Stimulated activated CD4-positive, alpha-beta T cell treated with anti-CD3 and anti-CD28 coated beads, TNF-alpha, amount 100 ng/mL, for 24 hours (primary cell): Measurements from ENCODE around the gene UGT1A6.
"Not testable (repeated sequence)": the region's sequence is repeated elsewhere in the genome, so short reads cannot be mapped to it uniquely, and the experiment has no call there.

Source experiments
- DNase-seq, 3 experiments: peaks; one replicate each; pipeline ENCODE4 v3.0.0-alpha.2; 2020; ENCODE audit warnings: low read depth in 3 of 3

UGT1A6 gene

GRCh38 chr2:233718552-233718951, 25.9 kb downstream of the UGT1A6 start, which contains the start of gene UGT1A4:
TSS of gene UGT1A4 (plus strand) at chr2:233718736. CDS start at chr2:233718821, 85 bp downstream.
- DNase-seq = no peak

GRCh38 chr2:233728723-233729301, 36.1 kb downstream of the UGT1A6 start, which contains the start of gene UGT1A3:
TSS of gene UGT1A3 (plus strand) at chr2:233729042. CDS start at chr2:233729127, 85 bp downstream.
- DNase-seq = no peak

GRCh38 chr2:233736868-233737653, 44.4 kb downstream of the UGT1A6 start:
- not testable (repeated sequence) for DNase-seq

GRCh38 chr2:233740870-233741269, 48.2 kb downstream of the UGT1A6 start:
- no peak for DNase-seq

- no peak for DNase-seq
Observed at GRCh38 chr2:233743464-233744259, 51.0 kb downstream of the UGT1A6 start.

- DNase-seq = no peak
Observed at GRCh38 chr2:233745073-233745755, 52.5 kb downstream of the UGT1A6 start.

GRCh38 chr2:233745838-233746237, 53.1 kb downstream of the UGT1A6 start:
- not testable (repeated sequence) for DNase-seq

GRCh38 chr2:233746475-233747282, 54.0 kb downstream of the UGT1A6 start:
- DNase-seq = no peak

- DNase-seq = no peak
Observed at GRCh38 chr2:233747283-233747544, 54.5 kb downstream of the UGT1A6 start.

- not testable (repeated sequence) for DNase-seq
Observed at GRCh38 chr2:233750689-233751088, 58.0 kb downstream of the UGT1A6 start.

GRCh38 chr2:233751212-233752009, 58.7 kb downstream of the UGT1A6 start:
- DNase-seq = not testable (repeated sequence)

- no peak for DNase-seq
Observed at GRCh38 chr2:233754872-233755611, 62.4 kb downstream of the UGT1A6 start.

- DNase-seq = no peak
Observed at GRCh38 chr2:233756429-233757081, 63.9 kb downstream of the UGT1A6 start.

- no peak for DNase-seq
Observed at GRCh38 chr2:233758141-233758540, 65.5 kb downstream of the UGT1A6 start.

- no peak for DNase-seq
Observed at GRCh38 chr2:233758849-233759248, 66.2 kb downstream of the UGT1A6 start.

- no peak for DNase-seq
Observed at GRCh38 chr2:233760043-233760442, 67.4 kb downstream of the UGT1A6 start, which contains the start of gene UGT1A1. TSS of gene UGT1A1 (plus strand) at chr2:233760270. CDS start at chr2:233760288, 18 bp downstream.

- no peak for DNase-seq
Observed at GRCh38 chr2:233761040-233761769, 68.5 kb downstream of the UGT1A6 start.

- no peak for DNase-seq
Observed at GRCh38 chr2:233764264-233764663, 71.6 kb downstream of the UGT1A6 start.
